ENCODE measurements around the gene ZNF773. TPM values are rescaled to one million over a fixed set of nuclear protein-coding genes. Genes with fewer than 3 reads are reported as not detected.

Gene ZNF773
- polyA plus RNA-seq, 4 donors: 11.3 to 13.0 (median 11.6) TPM

GRCh38 chr19:57557659-57558058, 57.9 kb downstream of the ZNF773 start:
- no peak for DNase-seq (ENCODE audit: low read depth in 4 of 4, low spot score in 3 of 4)

Other genes starting within 250 kb of the ZNF773 start
- gene ZNF460, start 219.5 kb upstream of the ZNF773 start, polyA plus RNA-seq (ENCODE audit: insufficient read length in 4 of 4): 1 to 10 TPM; 1.5 to 2.6 (median 2.6) TPM
- 1 to 10 TPM; 7.9 to 9.1 (median 8.6) TPM for gene ZNF543, start 179.5 kb upstream of the ZNF773 start, polyA plus RNA-seq (ENCODE audit: insufficient read length in 4 of 4)
- gene ZNF304, start 148.7 kb upstream of the ZNF773 start, polyA plus RNA-seq (ENCODE audit: insufficient read length in 4 of 4): 10 to 100 TPM; 14.7 to 19.4 (median 18.2) TPM
- 10 to 100 TPM; 16.5 to 18.9 (median 17.8) TPM for gene TRAPPC2B, start 136.4 kb upstream of the ZNF773 start, polyA plus RNA-seq (ENCODE audit: insufficient read length in 4 of 4)
- gene ZNF547, start 136.4 kb upstream of the ZNF773 start, polyA plus RNA-seq (ENCODE audit: insufficient read length in 4 of 4): 1 to 10 TPM; 4.5 to 6.9 (median 5.6) TPM
- 10 to 100 TPM; 18.0 to 22.4 (median 21.1) TPM for gene ZNF548, start 110.1 kb upstream of the ZNF773 start, polyA plus RNA-seq (ENCODE audit: insufficient read length in 4 of 4)
- gene ZNF17, start 88.8 kb upstream of the ZNF773 start, polyA plus RNA-seq (ENCODE audit: insufficient read length in 4 of 4): 10 to 100 TPM in 3 of 4 donors, 1 to 10 TPM in 1; 9.6 to 13.7 (median 11.1) TPM
- 10 to 100 TPM; 10.1 to 15.8 (median 12.6) TPM for gene ZNF749, start 64.6 kb upstream of the ZNF773 start, polyA plus RNA-seq (ENCODE audit: insufficient read length in 4 of 4)
- 1 to 10 TPM; 2.5 to 4.2 (median 3.2) TPM for gene VN1R1, start 42.8 kb upstream of the ZNF773 start, polyA plus RNA-seq (ENCODE audit: insufficient read length in 4 of 4)
- gene ZNF772, start 22.4 kb upstream of the ZNF773 start, polyA plus RNA-seq (ENCODE audit: insufficient read length in 4 of 4): 10 to 100 TPM; 18.6 to 25.4 (median 22.1) TPM
- 10 to 100 TPM; 17.4 to 24.3 (median 20.8) TPM for gene ZNF419, start 12.2 kb upstream of the ZNF773 start, polyA plus RNA-seq (ENCODE audit: insufficient read length in 4 of 4)
- 10 to 100 TPM; 12.5 to 14.7 (median 13.5) TPM for gene ZNF549, start 27.4 kb downstream of the ZNF773 start, polyA plus RNA-seq (ENCODE audit: insufficient read length in 4 of 4)
- gene ZNF550, start 59.9 kb downstream of the ZNF773 start, polyA plus RNA-seq (ENCODE audit: insufficient read length in 4 of 4): 10 to 100 TPM; 20.6 to 25.9 (median 22.2) TPM
- 1 to 10 TPM; 7.8 to 9.8 (median 9.5) TPM for gene ZNF416, start 79.0 kb downstream of the ZNF773 start, polyA plus RNA-seq (ENCODE audit: insufficient read length in 4 of 4)
- gene ZIK1, start 84.2 kb downstream of the ZNF773 start, polyA plus RNA-seq (ENCODE audit: insufficient read length in 4 of 4): 10 to 100 TPM; 16.3 to 21.1 (median 18.8) TPM
- gene ZNF530, start 99.9 kb downstream of the ZNF773 start, polyA plus RNA-seq (ENCODE audit: insufficient read length in 4 of 4): 1 to 10 TPM; 4.3 to 5.3 (median 5.1) TPM
- 10 to 100 TPM; 25.6 to 28.3 (median 26.8) TPM for gene ZNF134, start 114.3 kb downstream of the ZNF773 start, polyA plus RNA-seq (ENCODE audit: insufficient read length in 4 of 4)
- gene ZNF211, start 133.2 kb downstream of the ZNF773 start, polyA plus RNA-seq (ENCODE audit: insufficient read length in 4 of 4): 10 to 100 TPM; 26.8 to 49.0 (median 34.0) TPM
- under 1 TPM in 1 of 4 donors, not detected in 3; 0.05 TPM for gene ZSCAN4, start 169.0 kb downstream of the ZNF773 start, polyA plus RNA-seq (ENCODE audit: insufficient read length in 4 of 4)
- 10 to 100 TPM; 12.6 to 16.3 (median 15.2) TPM for gene ZNF551, start 182.0 kb downstream of the ZNF773 start, polyA plus RNA-seq (ENCODE audit: insufficient read length in 4 of 4)
- 10 to 100 TPM; 24.8 to 30.9 (median 29.8) TPM for gene ZNF154, start 209.3 kb downstream of the ZNF773 start, polyA plus RNA-seq (ENCODE audit: insufficient read length in 4 of 4)
- gene ZNF671, start 227.7 kb downstream of the ZNF773 start, polyA plus RNA-seq (ENCODE audit: insufficient read length in 4 of 4): 10 to 100 TPM; 15.6 to 20.8 (median 19.0) TPM
- 10 to 100 TPM; 31.8 to 40.0 (median 37.2) TPM for gene ZNF776, start 246.9 kb downstream of the ZNF773 start, polyA plus RNA-seq (ENCODE audit: insufficient read length in 4 of 4)